ENCODE data around the gene ABLIM2.

The ABLIM2 gene

DNA sequence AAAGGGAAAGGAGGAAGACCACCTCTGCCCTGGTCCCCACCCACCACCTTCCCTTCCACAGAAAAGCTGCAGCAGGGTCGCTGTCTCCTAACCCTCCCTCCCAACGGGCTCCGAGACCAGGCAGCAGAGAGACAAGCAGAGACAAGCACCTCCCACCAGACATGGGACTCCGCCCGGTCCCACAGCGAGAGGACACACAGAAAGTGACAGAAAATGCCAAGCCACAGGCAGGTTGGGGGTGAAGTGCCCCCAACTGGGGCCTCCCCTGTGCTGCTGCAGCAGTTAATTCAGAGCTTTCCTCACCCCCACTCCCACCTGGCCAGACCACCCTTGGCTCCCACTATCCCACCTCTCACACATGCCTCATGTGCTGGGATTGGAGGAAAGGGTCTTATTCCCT is 154.5 kb downstream of the ABLIM2 start:
- DNase-seq (ENCODE audit: low spot score) = no peak

DNA sequence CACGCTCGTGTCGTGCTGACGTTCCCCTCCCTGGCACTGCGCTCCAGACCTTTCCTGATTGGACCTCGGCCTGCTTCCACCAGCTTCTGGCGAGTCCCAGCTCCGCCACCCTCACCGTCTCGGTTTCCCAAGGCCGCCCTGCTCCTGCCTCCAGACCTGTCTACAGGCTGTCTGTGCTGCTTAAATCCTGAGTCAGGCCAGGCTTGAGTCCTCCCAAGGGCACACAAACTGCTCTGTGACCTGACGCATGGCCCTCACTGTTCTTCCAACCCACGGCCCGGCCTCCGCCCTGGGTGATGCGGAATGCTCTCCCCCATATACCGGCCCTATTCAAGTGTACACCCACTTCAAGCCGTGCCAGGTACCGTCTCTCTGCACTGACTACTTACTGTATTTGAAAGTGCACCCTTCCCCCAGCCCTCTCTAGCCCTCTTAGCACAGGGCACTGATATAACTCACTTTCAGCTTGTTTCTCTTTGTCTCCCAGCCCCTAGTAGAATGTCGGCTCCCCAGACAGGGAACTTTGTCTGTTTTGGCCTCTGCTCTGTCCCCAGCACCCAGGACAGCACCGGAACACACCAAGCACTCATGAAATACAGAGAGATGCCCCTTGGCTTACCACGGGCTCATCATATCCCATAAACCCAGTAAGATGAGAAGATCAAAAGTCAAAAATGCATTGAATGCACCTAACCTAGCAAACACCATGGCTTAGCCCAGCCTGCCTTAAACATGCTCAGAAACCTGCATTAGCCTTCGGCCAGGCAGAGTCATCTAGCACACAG is 155.9 kb downstream of the ABLIM2 start:
- no peak for DNase-seq (ENCODE audit: low spot score)

DNA sequence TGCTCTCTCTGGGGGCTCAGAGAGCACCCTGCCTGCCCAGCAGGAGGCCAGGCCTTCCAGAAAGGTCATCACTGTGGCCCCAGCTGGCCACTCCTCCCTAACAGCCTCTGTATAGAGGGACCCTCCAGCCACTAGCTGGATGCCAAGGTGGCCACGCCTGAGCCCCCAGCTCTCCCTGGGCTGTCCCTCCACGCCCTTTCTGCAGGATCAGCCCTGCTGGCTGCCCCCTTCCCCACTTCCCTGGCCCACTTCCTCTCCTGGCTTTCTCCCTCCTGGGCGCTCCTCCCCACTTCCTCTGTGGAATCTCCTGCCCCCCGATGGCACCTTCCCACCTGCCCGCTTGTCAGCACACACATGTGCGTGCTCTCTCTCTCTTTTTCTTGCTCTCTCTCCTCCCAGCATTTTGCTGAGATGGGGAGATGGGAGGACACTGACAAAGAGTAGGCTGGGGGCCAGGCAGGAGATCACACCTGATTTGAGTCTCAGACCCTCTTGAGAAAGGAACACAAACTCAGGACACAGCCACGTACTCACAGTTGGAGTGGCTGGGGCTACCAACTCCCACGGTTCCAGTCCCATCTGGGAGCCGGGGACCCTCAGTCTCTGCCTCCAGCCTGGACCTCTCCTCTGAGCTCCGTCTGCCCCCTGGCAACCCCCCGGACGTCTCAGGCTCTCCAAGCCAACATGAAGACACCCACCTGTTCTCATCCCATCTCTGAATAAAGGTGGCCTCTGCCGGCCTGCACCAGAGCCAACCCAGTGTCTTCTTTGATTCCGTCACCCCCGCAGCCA is 156.9 kb downstream of the ABLIM2 start:
- no peak for DNase-seq (ENCODE audit: low spot score)

DNA sequence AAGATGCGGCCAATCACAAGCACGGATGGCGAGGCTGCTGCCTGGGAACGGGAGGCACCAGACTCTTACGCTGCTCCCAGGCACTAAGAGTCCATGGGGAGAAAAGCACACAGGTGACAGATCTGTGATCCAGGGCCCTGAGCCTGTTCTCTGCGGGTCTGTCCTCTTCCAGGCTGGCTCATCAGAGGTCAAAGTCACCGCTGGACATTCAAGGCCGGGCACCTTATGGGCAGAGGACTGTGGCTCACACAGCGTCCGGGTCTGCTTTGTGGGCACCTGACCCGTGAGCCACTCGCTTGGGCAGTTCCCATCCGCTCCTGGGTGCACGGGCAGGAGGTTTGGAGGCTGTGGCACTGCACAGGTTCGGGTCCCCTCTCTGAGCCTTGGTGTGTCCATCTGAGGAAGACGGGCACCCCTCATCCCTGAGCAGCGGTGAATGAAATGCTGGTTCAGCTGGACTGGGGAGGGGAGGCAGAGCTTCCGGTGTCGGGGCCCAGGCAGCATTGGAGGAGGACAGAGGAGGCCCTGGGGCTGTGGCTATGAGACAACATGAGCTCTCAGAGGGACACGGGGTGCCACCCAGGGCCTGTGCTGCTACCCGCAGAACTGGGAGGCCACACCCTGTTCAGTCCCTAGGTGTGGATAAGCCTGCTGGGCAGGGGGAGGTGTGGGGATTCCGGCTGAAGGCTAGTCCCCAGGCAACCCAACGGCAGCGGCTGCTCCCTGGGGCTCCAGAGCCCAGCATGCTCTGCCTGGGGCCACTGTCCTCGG is 157.7 kb downstream of the ABLIM2 start:
- no peak for DNase-seq (ENCODE audit: low spot score)

DNA sequence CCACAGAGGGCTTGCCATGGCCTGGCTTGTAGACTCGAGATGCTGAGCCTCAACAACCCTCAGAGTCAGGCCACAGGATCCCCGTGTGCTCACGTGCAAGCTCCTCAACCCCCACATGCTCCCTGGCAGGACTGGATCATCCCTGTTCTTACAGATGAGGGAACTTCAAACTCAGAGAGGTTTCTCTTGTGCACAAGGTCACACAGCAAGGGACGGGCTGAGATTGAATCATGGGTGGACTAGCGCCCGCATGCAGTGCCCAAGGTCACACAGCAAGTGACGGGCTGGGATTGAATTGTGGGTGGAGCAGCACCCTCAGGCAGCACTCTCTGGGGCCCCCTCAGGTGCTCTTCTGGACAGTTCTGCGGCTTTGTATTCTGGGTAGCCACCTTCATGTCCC is 158.4 kb downstream of the ABLIM2 start:
- no peak for DNase-seq (ENCODE audit: low spot score)

DNA sequence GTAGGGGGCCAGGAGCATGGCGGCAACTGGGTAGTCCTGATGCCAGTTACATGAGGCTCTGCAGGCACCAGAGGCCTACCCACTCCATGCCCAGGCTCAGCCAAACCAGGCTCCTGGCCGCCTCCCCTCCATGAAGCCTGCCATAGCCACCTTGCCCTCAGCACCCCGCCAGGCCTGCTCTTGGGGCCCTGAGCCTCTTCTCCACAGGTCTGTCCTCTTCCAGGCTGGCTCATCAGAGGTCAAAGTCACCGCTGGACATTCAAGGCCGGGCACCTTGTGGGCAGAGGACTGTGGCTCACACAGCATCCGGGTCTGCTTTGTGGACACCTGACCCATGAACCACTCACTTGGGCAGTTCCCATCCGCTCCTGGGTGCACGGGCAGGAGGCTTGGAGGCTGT is 158.9 kb downstream of the ABLIM2 start:
- DNase-seq (ENCODE audit: low spot score) = no peak

DNA sequence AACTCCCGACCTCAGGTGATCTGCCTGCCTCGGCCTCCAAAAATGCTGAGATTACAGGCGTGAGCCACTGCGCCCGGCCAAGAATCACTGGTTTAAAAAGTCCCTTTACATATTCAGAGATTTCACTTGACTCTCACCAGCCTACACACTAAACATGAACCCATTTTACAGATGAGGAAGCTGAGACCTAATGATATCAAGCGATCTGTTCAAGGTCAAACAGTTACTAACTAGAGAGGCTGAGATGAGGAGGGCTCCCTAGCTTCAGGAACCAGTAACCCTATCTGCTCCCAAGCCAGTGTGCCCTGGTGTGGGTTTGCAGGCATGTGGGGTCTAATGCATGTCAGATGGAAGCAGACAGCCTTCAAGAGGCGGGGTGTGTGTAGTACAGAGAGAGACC is 159.3 kb downstream of the ABLIM2 start:
- no peak for DNase-seq (ENCODE audit: low spot score)

DNA sequence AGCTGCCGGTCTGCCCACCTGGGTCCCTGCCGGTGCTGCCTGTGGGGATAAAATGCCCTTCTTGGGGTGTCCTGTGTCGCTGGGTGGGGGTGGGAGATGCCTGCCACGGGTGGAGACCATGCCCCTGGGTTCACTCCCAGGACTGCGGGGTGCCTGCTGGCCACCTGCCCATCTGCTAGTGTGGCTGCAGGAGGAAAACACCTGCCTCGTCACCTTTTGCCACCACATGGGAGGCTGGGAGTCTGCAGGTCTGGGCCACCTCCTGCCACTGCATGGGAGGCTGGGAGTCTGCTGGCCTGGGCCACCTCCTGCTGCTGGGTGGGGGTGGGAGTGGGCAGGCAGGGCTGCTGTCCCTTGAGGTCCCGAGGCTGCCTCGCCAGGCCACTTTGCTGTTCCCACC is 160.2 kb downstream of the ABLIM2 start:
- no peak for DNase-seq (ENCODE audit: low spot score)

DNA sequence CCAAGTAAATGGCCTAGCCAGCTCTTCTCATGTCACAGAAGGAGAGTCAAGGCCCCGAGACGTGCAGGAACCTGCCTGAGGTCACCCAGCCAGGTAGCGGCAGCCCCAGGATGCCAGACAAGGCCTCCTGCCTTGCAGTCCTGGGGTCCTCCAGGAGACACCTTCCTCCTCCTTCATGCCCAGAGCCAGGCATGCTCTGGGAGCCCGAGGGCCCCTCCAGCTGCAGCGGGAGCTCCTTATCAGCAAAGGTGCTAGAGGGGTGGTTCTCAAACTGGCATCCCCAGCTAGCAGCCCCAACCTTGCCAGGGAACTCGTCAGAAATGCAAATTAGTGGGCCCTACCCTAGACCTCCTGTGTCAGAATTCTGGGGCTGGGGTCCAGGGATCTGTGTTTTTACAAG is 162.7 kb downstream of the ABLIM2 start:
- DNase-seq (ENCODE audit: low spot score) = no peak

DNA sequence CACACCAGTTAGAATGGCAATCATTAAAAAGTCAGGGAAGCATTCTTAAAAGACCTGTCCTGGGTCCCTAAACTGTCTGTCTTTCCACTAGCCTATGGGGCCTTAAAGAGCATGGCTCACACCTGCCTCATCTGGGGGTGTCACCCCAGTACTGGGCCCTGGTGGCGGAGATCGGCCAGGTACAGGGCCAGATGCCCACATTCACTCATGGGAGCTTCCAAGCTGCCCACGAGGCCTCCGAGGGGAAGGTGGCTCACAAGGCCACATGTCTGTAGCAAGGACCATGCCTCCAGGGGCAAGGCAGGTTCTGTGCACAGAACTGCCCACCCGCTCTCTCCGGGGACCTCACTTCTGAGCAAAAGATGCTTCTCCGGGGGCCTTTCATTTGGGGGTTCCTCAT is 163.5 kb downstream of the ABLIM2 start:
- DNase-seq (ENCODE audit: low spot score) = no peak

DNA sequence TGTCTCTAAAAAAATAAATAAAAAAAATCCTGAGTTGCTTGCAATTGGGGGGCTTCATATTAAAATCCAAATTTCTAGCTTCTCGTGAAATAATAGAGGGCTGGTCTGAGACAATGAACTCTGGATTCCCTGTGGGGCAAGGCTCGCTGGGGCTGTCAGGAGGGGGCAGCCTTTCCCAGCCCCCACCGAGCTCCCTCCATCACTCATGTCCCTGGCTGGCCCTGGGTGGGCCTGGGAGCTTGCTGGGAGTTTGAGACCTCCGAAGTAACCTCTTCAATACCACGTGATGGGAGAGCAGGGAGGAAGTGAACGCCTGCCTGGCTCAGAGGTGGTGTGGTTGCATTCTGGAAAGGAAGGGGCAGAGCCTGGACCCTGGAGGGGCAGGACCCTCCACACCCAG is 164.9 kb downstream of the ABLIM2 start:
- no peak for DNase-seq (ENCODE audit: low spot score)

DNA sequence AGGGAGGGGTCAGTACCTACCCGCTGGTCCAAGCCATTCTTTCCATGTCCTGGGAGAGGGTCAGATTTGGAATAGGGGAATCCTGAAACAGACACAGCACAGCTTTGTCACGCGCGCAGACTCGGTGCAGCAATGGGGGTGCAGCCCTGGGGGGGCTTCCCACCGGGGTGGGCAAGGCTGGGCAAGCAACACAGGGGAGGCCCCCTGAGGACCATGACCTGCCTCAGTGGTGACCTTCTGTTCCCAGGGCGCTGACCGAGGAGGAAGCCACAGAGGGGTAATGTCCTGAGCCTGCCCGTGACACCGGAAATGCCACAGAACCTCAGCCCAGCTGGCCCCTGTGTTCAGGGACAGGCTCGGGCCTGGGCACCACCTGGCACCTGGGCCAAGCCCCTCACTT is 165.8 kb downstream of the ABLIM2 start:
- DNase-seq (ENCODE audit: low spot score) = no peak

DNA sequence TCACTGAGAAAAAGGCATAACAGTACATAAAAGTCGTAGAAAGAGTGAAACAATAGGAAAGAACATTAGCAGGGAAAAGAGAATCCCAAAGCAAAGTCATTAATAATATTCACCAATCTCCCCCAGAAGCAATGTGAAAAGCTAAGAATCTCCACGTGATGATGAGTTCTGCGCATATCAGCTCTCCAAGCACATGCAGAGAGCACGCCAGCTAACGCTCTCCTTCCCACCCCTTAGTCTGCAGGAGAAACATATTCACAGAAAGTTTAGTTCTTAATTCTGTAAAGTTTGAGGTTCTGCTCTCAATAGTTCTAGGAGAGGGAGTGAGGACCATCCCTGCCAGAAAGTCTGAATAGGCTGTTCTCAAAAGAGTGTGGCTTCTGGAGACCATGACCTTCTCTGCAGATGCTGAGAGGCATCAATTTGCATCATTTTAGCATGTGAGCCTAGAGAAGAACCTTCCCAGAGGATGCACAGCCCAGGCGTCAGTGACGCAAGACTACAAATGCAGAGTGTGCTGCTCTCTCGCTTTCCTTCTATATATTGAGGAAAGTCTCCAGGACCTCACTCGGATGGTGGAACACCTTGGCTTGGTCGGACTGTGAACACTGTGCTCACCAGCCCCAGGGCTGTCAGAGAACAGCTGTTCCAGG is 167.7 kb downstream of the ABLIM2 start:
- no peak for DNase-seq (ENCODE audit: low spot score)

DNA sequence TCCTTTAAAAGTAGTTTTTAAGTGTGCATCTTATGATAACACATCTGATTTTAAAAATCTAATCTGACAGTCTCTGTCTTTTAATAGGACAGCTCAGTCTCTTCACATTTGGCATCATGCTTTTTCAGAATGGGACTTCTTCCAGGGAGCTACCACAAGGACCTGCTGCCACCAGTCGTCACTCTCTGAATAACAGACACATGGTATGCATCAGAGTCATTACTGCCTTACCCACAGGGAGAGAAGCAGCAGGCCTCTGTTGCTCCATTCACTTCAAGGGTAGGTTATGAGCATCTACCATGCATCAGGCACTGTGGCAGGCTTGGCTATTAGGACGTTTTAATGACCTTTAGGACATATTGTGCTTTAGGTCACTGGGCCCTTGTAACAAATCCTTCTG is 169.0 kb downstream of the ABLIM2 start:
- no peak for DNase-seq (ENCODE audit: low spot score)

DNA sequence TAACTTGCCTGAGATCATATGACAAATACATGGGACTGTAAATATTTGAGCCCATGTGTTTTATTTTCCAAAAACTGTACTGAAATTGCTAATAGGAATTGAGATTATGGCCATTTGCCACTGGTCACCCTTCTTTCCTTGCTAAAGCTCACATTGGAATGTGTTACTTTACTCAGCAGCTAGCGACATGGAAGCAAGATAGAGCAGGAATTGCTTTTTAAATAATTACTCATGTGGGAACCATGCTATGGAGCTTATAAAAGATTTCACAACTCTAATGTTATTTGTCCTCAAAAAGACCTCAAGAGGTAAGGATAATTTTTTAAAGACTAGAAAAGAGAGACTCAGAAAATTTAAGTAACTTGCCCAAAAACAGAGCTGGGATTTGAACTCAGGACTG is 170.2 kb downstream of the ABLIM2 start:
- no peak for DNase-seq (ENCODE audit: low spot score)

DNA sequence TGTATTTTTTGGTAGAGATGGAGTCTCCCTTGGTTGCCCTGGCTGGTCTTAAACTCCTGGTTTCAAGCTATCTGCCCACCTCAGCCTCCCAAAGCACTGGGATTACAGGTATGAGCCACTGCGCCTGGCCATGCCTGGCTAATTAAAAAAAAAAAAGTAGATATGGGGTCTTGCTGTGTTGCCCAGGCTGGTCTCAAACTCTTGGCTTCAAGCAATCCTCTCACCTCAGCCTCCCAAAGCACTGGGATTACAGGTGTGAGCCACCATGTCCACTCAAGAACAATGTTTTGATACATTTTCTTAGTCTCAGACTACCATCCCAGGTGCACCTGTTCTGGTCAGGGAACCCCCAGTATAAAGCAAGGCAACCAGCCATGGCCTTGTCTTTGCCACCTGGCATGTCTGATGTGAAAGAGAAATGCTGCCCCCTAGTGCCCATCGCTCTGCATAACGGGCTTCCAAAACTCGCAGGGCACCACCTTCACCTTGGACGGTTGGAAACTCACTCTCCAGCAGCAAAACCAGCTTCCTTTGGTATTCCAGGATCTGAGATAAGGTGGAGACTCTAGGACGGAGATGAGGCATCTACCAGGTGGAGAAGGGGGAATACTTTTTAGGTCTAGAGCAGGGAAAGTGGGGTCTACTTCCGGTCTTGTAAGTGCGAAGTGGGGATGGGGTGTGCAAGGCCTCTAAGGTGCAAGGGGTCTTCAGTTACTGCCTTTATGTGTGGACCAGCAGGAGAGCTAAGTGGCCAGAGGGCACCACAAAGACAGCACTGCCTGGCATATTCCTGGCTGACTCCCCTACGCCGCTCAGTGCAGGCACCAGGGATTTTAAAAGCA is 171.2 kb downstream of the ABLIM2 start:
- DNase-seq (ENCODE audit: low spot score) = peak; percentile 61

DNA sequence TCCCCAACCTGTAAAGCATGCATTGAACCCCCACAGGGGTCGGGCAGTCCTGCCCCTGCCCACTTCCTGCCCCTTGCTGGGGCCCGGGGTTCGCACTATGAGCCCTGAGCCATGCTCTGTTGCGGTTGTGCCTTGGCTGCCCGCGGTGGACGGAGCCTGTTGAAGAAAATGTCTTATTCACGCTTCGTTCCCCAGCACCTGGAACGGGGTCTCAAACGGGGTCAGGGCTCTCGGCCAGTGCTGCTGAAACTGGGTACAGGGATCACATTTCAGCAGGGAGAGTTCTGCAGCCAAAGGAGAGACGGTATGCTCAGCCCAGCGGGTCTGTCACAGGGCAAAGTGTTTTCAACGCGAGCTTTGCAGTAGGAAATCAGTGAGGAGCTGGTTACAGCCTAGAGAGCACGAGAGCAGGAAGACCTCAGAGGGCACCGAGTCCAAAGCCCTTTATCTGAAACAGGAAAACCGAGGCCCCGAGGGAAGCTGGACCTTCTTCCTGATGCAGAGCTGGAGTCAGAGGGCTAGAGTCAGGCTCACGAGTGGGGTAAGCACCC is 172.6 kb downstream of the ABLIM2 start:
- DNase-seq (ENCODE audit: low spot score) = peak; percentile 42

DNA sequence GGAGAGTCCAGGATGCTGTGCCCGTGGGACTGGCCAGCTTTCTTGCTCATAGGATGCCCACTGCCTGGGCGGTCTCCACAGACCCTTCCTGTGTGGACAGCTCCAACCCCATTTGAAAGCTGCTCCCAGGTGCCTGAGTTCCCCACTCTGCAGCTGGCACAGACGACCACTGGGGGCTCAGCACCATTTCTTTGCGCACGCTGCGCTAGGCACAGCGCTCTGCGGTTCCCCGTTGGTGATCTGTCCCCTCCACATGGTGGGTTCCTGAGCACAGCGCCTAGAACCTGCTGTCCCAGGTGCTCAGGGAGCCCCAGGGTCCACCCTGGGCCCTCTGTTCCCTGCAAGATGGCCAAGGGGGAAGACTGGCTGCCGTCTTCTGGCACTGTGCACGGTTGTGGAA is 173.5 kb downstream of the ABLIM2 start:
- DNase-seq (ENCODE audit: low spot score) = no peak

DNA sequence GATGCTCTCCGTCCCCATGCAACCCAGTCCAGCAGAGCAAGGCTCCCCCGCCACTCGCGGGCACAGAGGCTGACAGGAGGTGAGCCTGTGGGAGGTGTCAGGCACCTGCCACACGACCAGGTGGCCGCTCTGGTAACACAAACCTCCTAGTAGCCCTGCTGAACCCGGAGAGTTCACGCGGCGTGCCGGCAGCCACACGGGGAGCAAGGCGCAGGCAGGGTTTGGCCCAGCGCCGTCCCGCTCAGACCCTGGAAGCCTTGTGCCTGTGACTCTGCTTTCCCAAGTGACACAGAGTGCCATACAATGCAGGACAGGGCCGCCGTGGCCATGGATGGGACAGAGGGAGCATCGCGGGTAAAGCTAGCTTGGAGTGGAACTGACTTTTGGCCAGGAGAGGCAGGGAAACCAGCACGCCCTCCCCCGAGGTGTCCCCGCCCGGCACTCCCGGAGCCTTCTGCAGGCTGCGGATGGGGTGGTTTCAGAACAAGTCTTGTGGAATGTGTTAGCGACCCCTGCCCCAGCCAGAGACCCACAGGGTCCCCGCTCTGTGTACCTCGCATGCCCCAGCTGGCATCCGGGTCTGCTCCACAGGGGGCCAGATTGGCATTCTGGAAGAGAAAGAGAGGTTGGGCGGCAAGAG is 174.2 kb downstream of the ABLIM2 start:
- DNase-seq (ENCODE audit: low spot score) = no peak

DNA sequence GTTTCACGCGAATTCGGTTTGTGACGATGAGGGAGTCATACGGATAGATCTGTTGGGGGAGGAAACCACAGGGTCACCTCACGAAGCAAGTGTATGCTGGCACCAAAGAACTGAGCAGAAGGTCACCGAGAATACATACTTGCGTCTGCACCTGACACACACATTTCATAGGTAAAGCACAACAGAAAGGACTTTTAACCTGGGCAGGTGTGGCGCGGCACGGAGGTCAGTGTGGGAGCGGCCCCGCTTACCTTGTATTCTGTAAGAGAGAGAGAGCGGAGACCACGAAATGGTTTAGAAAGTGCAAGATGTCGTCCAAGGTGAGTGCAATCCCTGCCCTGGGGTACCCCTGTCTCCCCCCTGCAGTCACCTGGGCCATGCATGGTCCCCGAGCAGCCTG is 175.3 kb downstream of the ABLIM2 start:
- no peak for DNase-seq (ENCODE audit: low spot score)

All from kidney capillary endothelial cell (primary cell).